ENCODE measurements around the gene TMEM44.

DNA sequence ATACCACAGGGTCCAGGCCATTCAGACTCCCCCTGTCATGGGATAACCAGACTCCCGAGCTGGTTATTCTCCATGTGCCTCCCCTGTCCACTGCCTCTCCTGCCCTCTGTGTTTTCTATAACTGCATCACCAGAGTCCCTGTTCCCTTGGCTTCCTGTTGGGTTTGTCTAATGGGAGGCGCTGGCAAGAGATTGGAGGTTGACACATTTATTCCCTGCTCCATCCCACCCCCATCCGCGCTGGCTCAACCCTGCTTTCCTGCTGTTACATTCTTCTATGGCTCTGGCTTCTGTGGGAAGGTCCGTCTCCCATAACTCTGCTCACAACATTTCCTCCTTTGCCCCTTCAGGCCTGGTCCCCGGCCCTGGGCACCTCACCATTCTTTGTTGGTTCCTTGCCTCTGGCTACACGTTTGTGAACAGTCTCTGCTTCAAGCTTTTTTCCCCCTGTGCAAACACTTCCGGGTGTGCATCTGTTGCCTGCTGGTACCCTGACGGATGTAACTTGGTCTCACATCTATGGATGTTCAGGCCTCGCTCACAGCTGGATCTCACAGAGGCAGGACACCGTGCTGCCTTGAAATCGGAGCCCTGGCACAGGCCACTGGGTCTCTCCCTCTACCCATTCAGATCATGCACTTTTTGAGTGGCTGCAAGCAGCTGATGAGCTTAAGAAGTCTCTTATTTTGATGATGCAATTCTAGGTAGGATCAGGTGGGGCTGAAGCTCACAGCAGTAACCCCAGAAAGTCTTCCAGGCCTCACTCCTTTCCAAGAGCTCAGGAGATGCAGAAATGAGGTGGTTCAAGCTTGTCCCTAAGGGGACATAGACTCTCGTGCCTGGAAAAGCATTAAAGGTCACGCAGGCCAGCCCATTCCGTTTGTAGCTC lies 77.8 kb downstream of the TMEM44 start:
- TF ChIP-seq POLR2A (IDR thresholded peaks at IDR 0.05) = no peak
- TF ChIP-seq CTCF (IDR thresholded peaks at IDR 0.05) = no peak
